ENCODE results near the gene GORASP2.
A peak's percentile ranks its signal among the peaks of the same experiment; 100 is the strongest.

GORASP2 gene

GRCh38 chr2:170972296-170973224, 43.5 kb downstream of the GORASP2 start:
- peaks cover 8 to 12% of the 10 kb centered on the region in 2 donors for H3K36me3 ChIP-seq (ENCODE audit: control insufficient read depth in 1 of 2, insufficient read depth in 2 of 2, low read length in 2 of 2)
- H3K27ac ChIP-seq (ENCODE audit: low read depth, low read length): no peak overlapping the region
- H3K4me3 ChIP-seq (ENCODE audit: low read depth in 1 of 2, low read length in 2 of 2): peak overlapping the region; percentile 77 to 83
- no peaks in the 10 kb centered on the region for H3K9me3 ChIP-seq (ENCODE audit: control insufficient read depth in 1 of 2, low read length in 2 of 2)
- H3K4me1 ChIP-seq (ENCODE audit: control insufficient read depth in 1 of 2, insufficient read depth in 2 of 2, low read length in 2 of 2): peaks cover 15 to 18% of the 10 kb centered on the region in 2 donors
- H3K27me3 ChIP-seq (ENCODE audit: control insufficient read depth in 1 of 2, insufficient read depth in 2 of 2, low read length in 2 of 2): no peaks in the 10 kb centered on the region
- peak overlapping the region in 1 of 2 donors; percentile 44 for H3K9ac ChIP-seq (ENCODE audit: low read depth in 1 of 2, low read length in 2 of 2)

GRCh38 chr2:170973225-170973491, 44.1 kb downstream of the GORASP2 start:
- Histone ChIP-seq H3K9ac (ENCODE audit: low read depth in 1 of 2, low read length in 2 of 2) (peak overlapping the region in 1 of 2 donors; percentile 44), H3K27ac (ENCODE audit: low read depth, low read length) (no peak overlapping the region)

DNA sequence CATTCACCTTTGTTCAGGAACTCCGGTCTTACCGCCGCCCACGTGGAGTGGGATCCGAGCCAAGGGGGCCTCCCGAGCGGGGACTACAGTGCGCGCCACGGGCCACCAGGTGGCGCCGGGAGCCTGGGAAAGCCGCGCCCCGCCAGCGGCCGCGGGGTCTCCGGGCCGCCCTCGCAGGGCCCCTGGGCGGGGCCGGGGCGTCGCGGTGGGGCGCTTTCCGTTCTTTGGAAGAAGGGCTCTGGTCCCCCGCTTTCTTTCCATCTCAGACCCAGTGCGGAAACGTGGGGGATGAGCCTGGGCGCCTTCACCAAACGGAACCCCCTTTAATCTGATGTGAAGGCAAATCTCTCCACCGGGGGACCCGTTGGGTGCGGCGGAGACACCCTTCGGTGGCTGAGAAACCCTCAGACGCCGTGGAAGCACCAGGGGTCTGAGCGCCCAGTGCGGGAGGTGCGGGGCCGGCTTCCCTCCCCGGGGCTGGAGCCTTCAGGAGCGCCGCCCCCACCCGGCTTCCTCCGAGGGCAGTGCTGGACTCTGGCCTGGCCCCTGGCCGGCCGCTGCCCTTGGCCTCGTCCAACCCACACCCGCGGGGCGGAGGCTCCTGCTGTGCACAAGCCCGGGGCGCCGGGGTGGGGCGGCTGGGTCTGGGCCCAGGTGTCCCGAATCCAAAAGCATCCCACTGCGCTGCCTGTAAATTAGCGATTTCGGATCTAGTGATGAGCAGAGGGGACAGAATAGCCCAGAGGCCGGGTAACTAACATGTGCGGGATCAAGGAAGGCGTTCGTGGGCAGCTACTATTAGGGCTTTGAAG, 44.6 kb downstream of the GORASP2 start:
- peak overlapping the region; percentile 69 to 80 for H3K9ac ChIP-seq (ENCODE audit: low read depth in 1 of 2, low read length in 2 of 2)
- H3K27ac ChIP-seq (ENCODE audit: low read depth, low read length): peak overlapping the region; percentile 59
- peaks cover 15 to 18% of the 10 kb centered on the region in 2 donors for H3K4me1 ChIP-seq (ENCODE audit: control insufficient read depth in 1 of 2, insufficient read depth in 2 of 2, low read length in 2 of 2)
- H3K27me3 ChIP-seq (ENCODE audit: control insufficient read depth in 1 of 2, insufficient read depth in 2 of 2, low read length in 2 of 2): no peaks in the 10 kb centered on the region
- peak overlapping the region; percentile 77 to 83 for H3K4me3 ChIP-seq (ENCODE audit: low read depth in 1 of 2, low read length in 2 of 2)
- no peaks in the 10 kb centered on the region for H3K9me3 ChIP-seq (ENCODE audit: control insufficient read depth in 1 of 2, low read length in 2 of 2)
- H3K36me3 ChIP-seq (ENCODE audit: control insufficient read depth in 1 of 2, insufficient read depth in 2 of 2, low read length in 2 of 2): peaks cover 0 to 3% of the 10 kb centered on the region in 2 donors

More at GRCh38 chr2:170973225-170973491, 44.1 kb downstream of the GORASP2 start:
- H3K4me1 ChIP-seq (ENCODE audit: control insufficient read depth in 1 of 2, insufficient read depth in 2 of 2, low read length in 2 of 2): peaks cover 15 to 18% of the 10 kb centered on the region in 2 donors
- no peaks in the 10 kb centered on the region for H3K27me3 ChIP-seq (ENCODE audit: control insufficient read depth in 1 of 2, insufficient read depth in 2 of 2, low read length in 2 of 2)
- peaks cover 2 to 7% of the 10 kb centered on the region in 2 donors for H3K36me3 ChIP-seq (ENCODE audit: control insufficient read depth in 1 of 2, insufficient read depth in 2 of 2, low read length in 2 of 2)
- H3K4me3 ChIP-seq (ENCODE audit: low read depth in 1 of 2, low read length in 2 of 2): peak overlapping the region; percentile 77 to 83
- no peaks in the 10 kb centered on the region for H3K9me3 ChIP-seq (ENCODE audit: control insufficient read depth in 1 of 2, low read length in 2 of 2)

DNA sequence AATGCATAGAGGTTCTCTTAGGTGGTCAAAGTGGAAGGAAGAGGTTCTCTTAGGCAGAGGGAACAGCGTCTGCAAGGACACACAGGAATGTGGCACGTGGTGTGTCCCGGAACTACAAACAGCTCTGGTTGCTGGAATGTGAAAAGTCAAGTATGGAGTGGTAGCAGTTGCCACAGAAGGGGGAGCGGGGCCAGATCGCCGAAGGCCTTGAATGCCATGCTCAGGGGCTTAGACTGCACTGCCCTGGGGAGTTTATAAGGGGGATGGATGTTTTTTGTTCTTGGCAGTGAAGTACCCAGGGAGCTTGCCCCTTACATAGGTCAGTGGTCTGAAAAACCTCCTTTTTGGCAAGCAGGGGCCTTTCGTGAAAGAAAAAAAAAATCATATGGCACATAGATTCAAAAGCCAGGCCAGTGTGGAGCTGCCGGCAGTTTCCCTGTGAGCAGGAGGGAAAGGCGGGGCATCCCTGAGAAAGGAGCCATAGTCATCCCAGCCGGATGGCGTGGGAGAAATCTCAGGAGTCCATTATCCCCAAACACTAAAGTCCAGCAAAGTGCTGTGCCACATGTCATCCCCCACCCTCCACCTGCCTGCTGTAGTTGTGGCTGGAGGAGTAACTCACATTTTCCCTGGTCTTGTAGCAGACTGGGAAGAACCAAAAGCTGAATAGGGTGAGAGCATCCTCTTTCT, 45.4 kb downstream of the GORASP2 start:
- H3K9ac ChIP-seq (ENCODE audit: low read depth in 1 of 2, low read length in 2 of 2): no peak overlapping the region
- peaks cover 15 to 18% of the 10 kb centered on the region in 2 donors for H3K4me1 ChIP-seq (ENCODE audit: control insufficient read depth in 1 of 2, insufficient read depth in 2 of 2, low read length in 2 of 2)
- no peak overlapping the region for H3K27ac ChIP-seq (ENCODE audit: low read depth, low read length)
- no peaks in the 10 kb centered on the region for H3K27me3 ChIP-seq (ENCODE audit: control insufficient read depth in 1 of 2, insufficient read depth in 2 of 2, low read length in 2 of 2)
- H3K9me3 ChIP-seq (ENCODE audit: control insufficient read depth in 1 of 2, low read length in 2 of 2): no peaks in the 10 kb centered on the region
- no peaks in the 10 kb centered on the region for H3K36me3 ChIP-seq (ENCODE audit: control insufficient read depth in 1 of 2, insufficient read depth in 2 of 2, low read length in 2 of 2)
- H3K4me3 ChIP-seq (ENCODE audit: low read depth in 1 of 2, low read length in 2 of 2): peak overlapping the region; percentile 77 to 83

GRCh38 chr2:170975127-170975942, 46.3 kb downstream of the GORASP2 start:
- H3K27ac ChIP-seq (ENCODE audit: low read depth, low read length): no peak overlapping the region
- H3K36me3 ChIP-seq (ENCODE audit: control insufficient read depth in 1 of 2, insufficient read depth in 2 of 2, low read length in 2 of 2): no peaks in the 10 kb centered on the region
- H3K4me1 ChIP-seq (ENCODE audit: control insufficient read depth in 1 of 2, insufficient read depth in 2 of 2, low read length in 2 of 2): peaks cover 15 to 18% of the 10 kb centered on the region in 2 donors
- H3K27me3 ChIP-seq (ENCODE audit: control insufficient read depth in 1 of 2, insufficient read depth in 2 of 2, low read length in 2 of 2): no peaks in the 10 kb centered on the region
- H3K4me3 ChIP-seq (ENCODE audit: low read depth in 1 of 2, low read length in 2 of 2): no peak overlapping the region
- no peak overlapping the region for H3K9ac ChIP-seq (ENCODE audit: low read depth in 1 of 2, low read length in 2 of 2)
- no peaks in the 10 kb centered on the region for H3K9me3 ChIP-seq (ENCODE audit: control insufficient read depth in 1 of 2, low read length in 2 of 2)

GRCh38 chr2:170975943-170976270, 46.9 kb downstream of the GORASP2 start:
- Histone ChIP-seq H3K9me3 (ENCODE audit: control insufficient read depth in 1 of 2, low read length in 2 of 2) (no peaks in the 10 kb centered on the region), H3K27me3 (ENCODE audit: control insufficient read depth in 1 of 2, insufficient read depth in 2 of 2, low read length in 2 of 2) (no peaks in the 10 kb centered on the region), H3K4me3 (ENCODE audit: low read depth in 1 of 2, low read length in 2 of 2) (no peak overlapping the region), H3K9ac (ENCODE audit: low read depth in 1 of 2, low read length in 2 of 2) (no peak overlapping the region), H3K4me1 (ENCODE audit: control insufficient read depth in 1 of 2, insufficient read depth in 2 of 2, low read length in 2 of 2) (peaks cover 15 to 18% of the 10 kb centered on the region in 2 donors), H3K36me3 (ENCODE audit: control insufficient read depth in 1 of 2, insufficient read depth in 2 of 2, low read length in 2 of 2) (no peaks in the 10 kb centered on the region), H3K27ac (ENCODE audit: low read depth, low read length) (no peak overlapping the region)

DNA sequence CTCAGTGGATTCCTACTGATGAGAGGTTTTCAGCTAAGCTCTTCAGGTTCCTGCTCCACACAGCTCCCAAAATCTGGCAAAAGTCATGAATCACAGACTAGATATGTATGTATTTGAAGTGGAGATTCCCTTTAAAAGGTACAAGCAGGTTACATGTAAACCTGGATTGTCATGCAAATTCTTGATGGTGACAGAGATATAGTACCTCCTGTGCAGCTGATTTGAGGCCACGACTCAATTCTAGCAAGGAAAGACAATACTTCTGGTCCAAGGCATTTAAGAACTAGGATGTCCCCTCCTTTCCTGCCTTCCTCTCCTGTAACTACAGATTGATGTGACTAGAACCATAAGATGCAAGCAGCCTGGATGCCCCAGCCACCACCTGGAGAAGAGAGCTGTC, 55.0 kb downstream of the GORASP2 start:
- Histone ChIP-seq H3K36me3 (ENCODE audit: control insufficient read depth in 1 of 2, insufficient read depth in 2 of 2, low read length in 2 of 2) (peaks cover 0 to 3% of the 10 kb centered on the region in 2 donors), H3K27ac (ENCODE audit: low read depth, low read length) (no peak overlapping the region), H3K4me1 (ENCODE audit: control insufficient read depth in 1 of 2, insufficient read depth in 2 of 2, low read length in 2 of 2) (no peaks in the 10 kb centered on the region), H3K9ac (ENCODE audit: low read depth in 1 of 2, low read length in 2 of 2) (no peak overlapping the region), H3K4me3 (ENCODE audit: low read depth in 1 of 2, low read length in 2 of 2) (no peak overlapping the region), H3K27me3 (ENCODE audit: control insufficient read depth in 1 of 2, insufficient read depth in 2 of 2, low read length in 2 of 2) (no peaks in the 10 kb centered on the region), H3K9me3 (ENCODE audit: control insufficient read depth in 1 of 2, low read length in 2 of 2) (no peaks in the 10 kb centered on the region)

GRCh38 chr2:170985407-170985806, 56.4 kb downstream of the GORASP2 start:
- Histone ChIP-seq H3K4me3 (ENCODE audit: low read depth in 1 of 2, low read length in 2 of 2) (no peak overlapping the region), H3K4me1 (ENCODE audit: control insufficient read depth in 1 of 2, insufficient read depth in 2 of 2, low read length in 2 of 2) (no peaks in the 10 kb centered on the region), H3K36me3 (ENCODE audit: control insufficient read depth in 1 of 2, insufficient read depth in 2 of 2, low read length in 2 of 2) (peaks cover 0 to 3% of the 10 kb centered on the region in 2 donors), H3K27ac (ENCODE audit: low read depth, low read length) (no peak overlapping the region), H3K9me3 (ENCODE audit: control insufficient read depth in 1 of 2, low read length in 2 of 2) (no peaks in the 10 kb centered on the region), H3K9ac (ENCODE audit: low read depth in 1 of 2, low read length in 2 of 2) (no peak overlapping the region), H3K27me3 (ENCODE audit: control insufficient read depth in 1 of 2, insufficient read depth in 2 of 2, low read length in 2 of 2) (no peaks in the 10 kb centered on the region)

DNA sequence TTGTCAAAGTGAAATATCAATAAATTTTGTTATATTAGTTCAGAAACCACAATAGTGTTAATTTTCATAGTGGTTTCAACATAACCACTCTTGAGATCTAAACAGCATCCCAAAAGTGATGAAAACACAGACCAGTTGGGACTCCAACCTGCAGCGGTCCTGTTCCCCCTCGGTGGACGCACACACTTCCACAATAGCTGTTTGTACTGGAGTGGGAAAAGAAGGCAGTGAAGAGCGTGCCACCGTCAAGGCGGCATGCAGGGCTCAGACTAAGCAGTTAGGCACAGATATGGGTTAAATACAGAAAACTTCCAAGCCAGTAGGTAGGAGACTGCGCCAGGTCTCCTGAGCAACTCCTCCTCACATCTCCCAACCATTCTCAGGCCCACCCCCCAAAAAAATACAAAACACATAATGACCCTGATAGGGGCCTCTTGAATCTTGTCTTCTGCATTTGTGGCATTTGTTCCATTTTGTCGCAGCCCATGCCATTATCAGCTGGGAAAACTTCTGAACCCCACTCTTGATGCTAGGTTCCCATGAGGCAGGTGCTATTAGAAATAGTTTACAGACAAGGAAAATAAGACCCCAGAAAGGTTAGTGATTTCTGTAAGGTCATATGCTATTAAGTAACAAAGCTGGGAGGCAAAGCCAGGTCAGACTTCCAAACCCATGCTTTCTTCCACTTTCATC, 57.7 kb downstream of the GORASP2 start:
- Histone ChIP-seq H3K27ac (ENCODE audit: low read depth, low read length) (no peak overlapping the region), H3K4me3 (ENCODE audit: low read depth in 1 of 2, low read length in 2 of 2) (no peak overlapping the region), H3K9ac (ENCODE audit: low read depth in 1 of 2, low read length in 2 of 2) (no peak overlapping the region), H3K4me1 (ENCODE audit: control insufficient read depth in 1 of 2, insufficient read depth in 2 of 2, low read length in 2 of 2) (no peaks in the 10 kb centered on the region), H3K36me3 (ENCODE audit: control insufficient read depth in 1 of 2, insufficient read depth in 2 of 2, low read length in 2 of 2) (peaks cover 3 to 9% of the 10 kb centered on the region in 2 donors), H3K27me3 (ENCODE audit: control insufficient read depth in 1 of 2, insufficient read depth in 2 of 2, low read length in 2 of 2) (no peaks in the 10 kb centered on the region), H3K9me3 (ENCODE audit: control insufficient read depth in 1 of 2, low read length in 2 of 2) (no peaks in the 10 kb centered on the region)
